GM12865 (cell line): ENCODE measurements around the gene RO60.

Experiments used
- DNase-seq: peaks from one replicate; pipeline ENCODE4 v3.0.0; 2010; ENCODE audit warnings: low read depth
- H3K4me3 ChIP-seq: 2 replicates; pipeline ENCODE4 v1.5.1; 2011; ENCODE audit warnings: mild to moderate bottlenecking, low read depth, low read length, control low read depth
- CTCF ChIP-seq: IDR thresholded peaks from 2 replicates; pipeline ENCODE4 v1.5.1; 2011; ENCODE audit warnings: low read length, control low read depth, low read depth, inconsistent platforms; ENCODE audit not compliant: insufficient read depth; ENCODE audit errors: missing control alignments

The RO60 gene

GRCh38 chr1:193070386-193070753 lies 11.0 kb downstream of the RO60 start:
- peak overlapping the region; percentile 21; the same call in 1 of the 2 replicates for H3K4me3 ChIP-seq
- peak; percentile 65 for DNase-seq
- no peak for TF ChIP-seq CTCF

DNA sequence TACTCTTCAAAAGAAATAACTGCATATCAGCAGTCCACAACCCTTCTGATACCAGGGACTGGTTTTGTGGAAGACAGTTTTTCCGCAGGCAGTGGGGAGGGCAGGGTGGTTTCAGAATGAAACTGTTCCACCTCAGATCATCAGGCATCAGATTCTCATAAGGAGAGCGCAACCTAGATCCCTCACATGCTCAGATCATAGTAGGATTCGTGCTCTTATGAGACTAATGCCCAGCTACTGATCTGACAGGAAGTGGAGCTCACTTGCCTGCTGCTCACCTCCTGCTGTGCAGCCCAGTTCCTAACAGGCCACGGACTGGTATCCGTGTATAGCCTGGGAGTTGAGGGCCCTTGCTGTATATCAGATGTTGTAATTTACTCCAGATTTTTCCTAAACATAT lies 11.5 kb downstream of the RO60 start:
- DNase-seq: peak; percentile 59
- peak overlapping the region; percentile 21; the same call in 1 of the 2 replicates for H3K4me3 ChIP-seq
- TF ChIP-seq CTCF: no peak

DNA sequence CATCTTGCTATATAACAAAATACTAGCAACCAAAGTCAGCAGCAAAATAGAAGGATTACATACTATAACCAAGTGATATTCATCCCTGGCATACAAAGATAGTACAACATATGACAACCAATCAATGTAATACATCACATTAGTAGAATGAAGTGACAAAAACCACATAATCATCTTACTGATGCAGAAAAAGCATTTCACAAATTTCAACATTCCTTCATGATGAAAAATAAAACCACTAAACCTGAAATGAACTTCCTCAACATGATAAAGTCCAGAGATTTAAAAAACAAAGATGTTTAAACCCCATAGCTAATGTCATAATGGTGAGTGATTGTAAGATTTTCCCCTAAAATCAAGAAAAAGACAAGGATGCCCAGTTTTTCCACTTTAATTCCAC lies 18.6 kb downstream of the RO60 start:
- TF ChIP-seq CTCF: no peak
- DNase-seq: no peak

GRCh38 chr1:193079187-193079586 lies 19.8 kb downstream of the RO60 start:
- no peak for DNase-seq
- H3K4me3 ChIP-seq: no peak overlapping the region
- TF ChIP-seq CTCF: no peak

More for the DNA sequence above, 18.6 kb downstream of the RO60 start:
- H3K4me3 ChIP-seq: no peak overlapping the region

GRCh38 chr1:193083365-193084088 lies 24.1 kb downstream of the RO60 start:
- DNase-seq: peak; percentile 75
- no peak for TF ChIP-seq CTCF
- no peak overlapping the region for H3K4me3 ChIP-seq

DNA sequence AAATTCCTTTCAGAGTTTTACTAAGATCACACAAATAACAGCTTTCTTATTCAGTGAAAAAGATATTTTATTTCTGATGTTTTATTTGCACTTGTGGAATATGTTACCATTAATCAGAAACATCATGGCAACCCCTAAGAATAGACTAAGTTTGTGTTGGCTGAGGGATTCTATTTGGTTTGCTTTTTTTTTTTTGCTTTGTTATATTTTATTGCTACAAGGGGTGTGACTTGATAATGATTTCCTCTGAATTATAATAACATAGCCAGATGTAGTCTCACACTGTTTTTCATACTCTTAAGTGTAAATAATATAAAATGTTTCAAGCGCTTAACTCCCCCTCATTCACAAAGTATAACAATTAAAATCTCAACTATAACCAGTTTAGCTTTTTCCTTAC lies 25.9 kb downstream of the RO60 start:
- no peak overlapping the region for H3K4me3 ChIP-seq
- no peak for TF ChIP-seq CTCF
- DNase-seq: no peak

DNA sequence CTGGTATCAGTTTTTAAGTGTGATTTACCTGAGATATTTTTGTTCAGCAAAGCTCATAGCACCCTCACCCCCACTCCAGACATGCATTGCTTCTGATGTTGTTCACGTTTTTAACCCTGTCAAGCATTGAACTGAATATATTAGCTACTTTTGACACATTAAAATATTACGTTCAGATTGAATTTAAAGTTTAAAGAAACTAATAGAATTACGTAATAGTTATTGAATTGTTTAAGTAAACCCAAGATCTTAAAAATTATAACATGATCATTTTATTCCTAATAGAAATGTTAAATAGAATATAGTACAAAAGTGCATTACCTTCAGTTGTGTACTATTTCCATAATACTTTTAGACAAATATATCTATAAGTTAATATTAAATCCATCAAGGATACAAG lies 26.9 kb downstream of the RO60 start:
- no peak overlapping the region for H3K4me3 ChIP-seq
- no peak for TF ChIP-seq CTCF
- DNase-seq: no peak
